Heart left ventricle (tissue), 16 donors: ENCODE data around the gene LRRC70. TPM values are rescaled to one million over a fixed set of nuclear protein-coding genes. Genes with fewer than 3 reads are reported as not detected.

Source experiments
- ATAC-seq, 4 donors: fragments of 200-7000 bp; cut with Tn5 transposase; one replicate each; pipeline ENCODE4 v1.9.1; 2020 to 2022; ENCODE audit warnings: moderate library complexity in 4 of 4, mild to moderate bottlenecking in 3 of 4, moderate number of reproducible peaks in 1 of 4
- DNase-seq, 5 donors: peaks; one replicate each; pipeline ENCODE4 v3.0.0-alpha.2; 2020
- H3K27ac ChIP-seq, 12 donors: fragments of 200-600 bp; sonication (generic) in 4 of 12; one replicate each; pipeline versions ENCODE4 v1.5.0 to v1.8.0; 2016 to 2022; ENCODE audit warnings: mild to moderate bottlenecking in 2 of 12
- H3K27me3 ChIP-seq, 9 donors: fragments of 200-600 bp; sonication (generic) in 2 of 9; one replicate each; pipeline versions ENCODE4 v1.5.1 to v1.8.0; 2016 to 2022; ENCODE audit warnings: mild to moderate bottlenecking in 3 of 9
- H3K36me3 ChIP-seq, 9 donors: fragments of 200-600 bp; sonication (generic) in 2 of 9; one replicate each; pipeline versions ENCODE4 v1.5.0 to v1.8.0; 2018 to 2022; ENCODE audit warnings: mild to moderate bottlenecking in 2 of 9
- H3K4me1 ChIP-seq, 12 donors: fragments of 200-600 bp; sonication (generic) in 4 of 12; one replicate each; pipeline versions ENCODE4 v1.5.0 to v1.8.0; 2016 to 2022; ENCODE audit warnings: mild to moderate bottlenecking in 3 of 12
- H3K4me3 ChIP-seq, 12 donors: fragments of 200-600 bp; sonication (generic) in 4 of 12; one replicate each; pipeline versions ENCODE4 v1.5.0 to v1.8.0; 2017 to 2022; ENCODE audit warnings: mild to moderate bottlenecking in 9 of 12, moderate library complexity in 4 of 12
- H3K9me3 ChIP-seq, 12 donors: fragments of 200-600 bp; sonication (generic) in 4 of 12; one replicate each; pipeline versions ENCODE4 v1.5.0 to v1.8.0; 2016 to 2022; ENCODE audit warnings: mild to moderate bottlenecking in 1 of 12
- POLR2A ChIP-seq, 2 donors: fragments of 450-650 bp; IDR thresholded peaks; one replicate each; pipeline ENCODE4 v1.6.1; 2017; ENCODE audit warnings: antibody characterized with exemption in 2 of 2, mild to moderate bottlenecking in 2 of 2, moderate library complexity in 2 of 2
- WGBS, 4 donors: extraction: QIAGEN DNeasy Blood & Tissue Kit in 2 of 4; methylation state at CpG; one replicate each; pipeline versions ENCODE4 v1.1.5 to v1.1.7; 2013 to 2018; 5-methylcytosine and 5-hydroxymethylcytosine counted together
- intact Hi-C, 10 donors: fragments of 100-400 bp; cut with DNase I; formaldehyde crosslinking; loops; one replicate each; pipeline versions ENCODE4 v1.11.1 to v1.14.2; 2022
- polyA plus RNA-seq, 2 donors: library from polyadenylated mRNA; stranded (reverse); fragments of 200-250 nt; gene quantifications; one replicate each; pipeline ENCODE4 v1.2.3, GENCODE V29; 2013
- total RNA-seq, 9 donors: library from RNA; depleted of rRNA in 2 of 9; stranded (reverse); fragments of >200 nt in 2 of 9; fragmentation: NEBNext Ultra II Directional in 3 of 9; extraction: Animal tissue kit (Norgen Biotek cat#: 25700) in 3 of 9; gene quantifications; one replicate each; pipeline versions ENCODE4 v1.1.0 to v1.2.4, GENCODE V29; 2016 to 2023
- TF ChIP-seq, protein P1 (sequence below), 12 donors: fragments of 200-600 bp; sonication (generic) in 4 of 12; IDR thresholded peaks; one replicate each; pipeline versions ENCODE4 v1.5.0 to v1.8.0; 2018 to 2022; ENCODE audit warnings: antibody characterized with exemption in 12 of 12, mild to moderate bottlenecking in 5 of 12
- donor health status: ischemic (EF 13 %, LVEDD 7.1; RV severe dilation, severe dysfunction).
- donor health status: healthy with polysubstance abuse.
- donor health status: DM: no; HTN: yes; CAD: no.
- donor health status: DM: no; HTN: no; CAD: no.
- donor health status: ischemic (EF 25% LVEDD 6.9; RV normal size, moderate dysfunction).
- donor health status: ischemic (EF 25% LVEDD 5.7; RV mildly dilated, moderate dysfunction).
- donor health status: healthy.
- donor health status: DM: yes; HTN: yes; CAD: no.
- donor health status: ischemic (EF 35%, LVEDD 5.7; RV mildly dilated, moderate dysfunction).
- donor health status: nonischemic (EF 11% LVEDD 7.7; RV severe dilation, severe dysfunction).
- donor health status: DM: yes; HTN: yes; CAD: no.
- donor health status: PGD.
- donor health status: ischemic (EF 29% LVEDD 5.4; RV normal size, mild dysfunction).
- donor health status: nonischemic (EF 23%, LVEDD 6.1; RV moderate dilation, normal function).

Gene LRRC70
- total and polyA plus RNA-seq, 11 donors = 0.37 to 2.3 (median 1.4) TPM

DNA sequence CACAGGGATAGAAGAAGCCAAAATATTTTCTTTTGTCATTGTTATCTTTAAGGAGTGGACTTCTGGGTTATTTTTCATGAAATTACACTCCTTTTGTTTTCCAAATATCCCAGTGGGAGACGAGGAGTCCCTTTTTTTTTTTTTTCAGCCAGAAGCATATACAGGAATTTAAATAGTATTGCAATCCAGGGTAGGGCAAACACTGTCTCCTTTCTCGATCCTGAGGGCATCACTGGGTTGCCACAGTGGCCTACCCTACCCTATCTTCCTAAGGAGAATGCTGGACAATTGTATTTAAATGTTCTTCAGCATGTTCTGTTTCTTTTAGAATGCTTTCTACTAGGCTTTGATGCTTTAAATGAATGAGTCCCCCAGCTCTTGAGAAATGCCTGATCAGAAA, 47.9 kb downstream of the LRRC70 start:
- peaks cover 0 to 47% (median 20%) of the 10 kb centered on the region in 9 donors for H3K36me3 ChIP-seq
- no peak overlapping the region for H3K4me3 ChIP-seq
- no peaks in the 10 kb centered on the region for H3K27me3 ChIP-seq
- H3K9me3 ChIP-seq = no peaks in the 10 kb centered on the region
- TF ChIP-seq, protein P1, sequence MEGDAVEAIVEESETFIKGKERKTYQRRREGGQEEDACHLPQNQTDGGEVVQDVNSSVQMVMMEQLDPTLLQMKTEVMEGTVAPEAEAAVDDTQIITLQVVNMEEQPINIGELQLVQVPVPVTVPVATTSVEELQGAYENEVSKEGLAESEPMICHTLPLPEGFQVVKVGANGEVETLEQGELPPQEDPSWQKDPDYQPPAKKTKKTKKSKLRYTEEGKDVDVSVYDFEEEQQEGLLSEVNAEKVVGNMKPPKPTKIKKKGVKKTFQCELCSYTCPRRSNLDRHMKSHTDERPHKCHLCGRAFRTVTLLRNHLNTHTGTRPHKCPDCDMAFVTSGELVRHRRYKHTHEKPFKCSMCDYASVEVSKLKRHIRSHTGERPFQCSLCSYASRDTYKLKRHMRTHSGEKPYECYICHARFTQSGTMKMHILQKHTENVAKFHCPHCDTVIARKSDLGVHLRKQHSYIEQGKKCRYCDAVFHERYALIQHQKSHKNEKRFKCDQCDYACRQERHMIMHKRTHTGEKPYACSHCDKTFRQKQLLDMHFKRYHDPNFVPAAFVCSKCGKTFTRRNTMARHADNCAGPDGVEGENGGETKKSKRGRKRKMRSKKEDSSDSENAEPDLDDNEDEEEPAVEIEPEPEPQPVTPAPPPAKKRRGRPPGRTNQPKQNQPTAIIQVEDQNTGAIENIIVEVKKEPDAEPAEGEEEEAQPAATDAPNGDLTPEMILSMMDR (IDR thresholded peaks at IDR 0.05) = no peak
- TF ChIP-seq POLR2A (IDR thresholded peaks at IDR 0.05) = no peak
- 89 to 93% (median 92%) methylated on average over 2 of the region's 2 CpGs for WGBS, 4 donors
- ATAC-seq = no peak
- intact Hi-C loops = loop anchor here in 1 of 10 donors (10.0 kb wide), 1 partner anchor 152 kb away; no protein-coding TSS in a partner anchor
- peaks cover 0 to 6% (median 0%) of the 10 kb centered on the region in 12 donors for H3K4me1 ChIP-seq
- DNase-seq = no peak
- no peak overlapping the region for H3K27ac ChIP-seq

DNA sequence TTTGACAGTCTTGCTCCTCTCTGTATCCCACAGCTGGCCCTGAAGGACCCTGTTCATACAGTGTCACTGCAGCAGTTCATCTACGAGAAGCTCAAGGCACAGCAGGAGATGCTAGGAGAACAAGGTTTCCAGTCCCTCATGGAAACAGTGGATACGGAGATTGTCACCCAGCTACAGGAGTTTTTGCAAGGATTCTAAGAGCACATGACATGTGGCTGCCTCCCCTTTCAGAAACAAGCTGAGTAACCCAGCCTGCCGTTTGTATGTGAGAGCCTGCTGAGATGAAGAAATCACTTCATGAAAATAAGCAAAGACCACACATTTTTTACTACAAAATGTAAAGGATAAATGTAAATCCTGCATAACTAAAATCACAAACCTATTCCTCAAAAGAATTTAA, 48.5 kb downstream of the LRRC70 start:
- 72 to 81% (median 78%) methylated on average over 3 of the region's 3 CpGs for WGBS, 4 donors
- intact Hi-C loops = loop anchor here in 1 of 10 donors (10.0 kb wide), 1 partner anchor 152 kb away; no protein-coding TSS in a partner anchor
- no peak for TF ChIP-seq POLR2A (IDR thresholded peaks at IDR 0.05)
- TF ChIP-seq, protein P1 (IDR thresholded peaks at IDR 0.05) = no peak
- no peaks in the 10 kb centered on the region for H3K27me3 ChIP-seq
- H3K4me1 ChIP-seq = peaks cover 0 to 6% (median 0%) of the 10 kb centered on the region in 12 donors
- DNase-seq (no peak), ATAC-seq (no peak)
- no peaks in the 10 kb centered on the region for H3K9me3 ChIP-seq
- H3K4me3 ChIP-seq = no peak overlapping the region
- peaks cover 0 to 48% (median 20%) of the 10 kb centered on the region in 9 donors for H3K36me3 ChIP-seq
- no peak overlapping the region for H3K27ac ChIP-seq

DNA sequence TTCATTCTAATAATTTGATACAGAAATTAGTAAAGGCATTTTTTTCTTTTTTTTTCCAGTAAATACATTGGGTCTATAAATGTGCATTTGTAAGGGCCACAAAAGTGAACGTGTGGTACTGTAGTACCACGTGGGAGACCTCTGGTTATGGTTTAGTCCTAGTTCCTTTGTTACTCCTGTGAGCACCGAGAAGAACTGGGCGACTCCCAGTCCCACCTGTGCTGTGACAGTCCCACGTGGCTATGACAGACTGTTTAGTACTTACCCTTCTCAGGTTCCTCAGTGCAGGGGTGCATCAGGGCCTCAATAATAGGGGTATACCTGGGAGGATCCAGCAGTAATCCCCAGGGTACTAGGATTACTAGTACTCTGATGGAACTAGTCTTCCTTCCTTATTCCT, 49.3 kb downstream of the LRRC70 start:
- Histone ChIP-seq H3K27ac (no peak overlapping the region), H3K36me3 (peaks cover 0 to 48% (median 20%) of the 10 kb centered on the region in 9 donors), H3K4me3 (no peak overlapping the region), H3K4me1 (peaks cover 0 to 6% (median 0%) of the 10 kb centered on the region in 12 donors), H3K27me3 (no peaks in the 10 kb centered on the region), H3K9me3 (no peaks in the 10 kb centered on the region)
- WGBS, 4 donors = 86 to 90% (median 89%) methylated on average over 5 of the region's 5 CpGs
- DNase-seq (no peak), ATAC-seq (no peak)
- intact Hi-C loops = loop anchor here in 1 of 10 donors (10.0 kb wide), 1 partner anchor 153 kb away; no protein-coding TSS in a partner anchor
- TF ChIP-seq, protein P1 (IDR thresholded peaks at IDR 0.05) = no peak
- TF ChIP-seq POLR2A (IDR thresholded peaks at IDR 0.05) = no peak

Other genes with a start within 250 kb of the LRRC70 start
- gene DIMT1, start 174.9 kb upstream of the LRRC70 start, total RNA-seq = 10 to 100 TPM; 16.5 to 23.3 (median 18.4) TPM
- gene DIMT1, start 174.9 kb upstream of the LRRC70 start, polyA plus RNA-seq = 10 to 100 TPM in 1 of 2 donors, 1 to 10 TPM in 1; 9.0 to 24.1 TPM
- gene IPO11, start 166.1 kb upstream of the LRRC70 start, total RNA-seq = 10 to 100 TPM; 25.1 to 40.4 (median 31.3) TPM
- gene IPO11, start 166.1 kb upstream of the LRRC70 start, polyA plus RNA-seq = 10 to 100 TPM in 1 of 2 donors, 1 to 10 TPM in 1; 8.2 to 20.5 TPM